ENCODE measurements around the gene MT4.

DNA sequence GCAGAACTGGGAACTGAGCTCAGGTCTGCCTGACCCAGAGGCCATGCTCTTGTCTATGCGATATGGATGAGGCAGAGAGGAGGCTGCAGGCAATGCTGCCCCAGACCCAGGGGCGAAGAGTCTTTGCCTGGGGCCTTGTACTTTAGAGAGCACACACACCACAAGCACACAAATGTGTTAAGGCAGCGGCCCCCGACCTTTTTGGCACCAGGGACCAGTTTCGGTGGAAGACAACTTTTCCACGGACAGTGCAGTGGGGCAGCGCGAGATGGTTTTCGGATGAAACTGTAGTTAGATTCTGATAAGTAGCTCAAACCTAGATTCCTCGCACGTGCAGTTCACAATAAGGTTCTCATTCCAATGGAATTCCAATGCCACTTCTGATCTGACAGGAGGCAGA lies 6.7 kb downstream of the MT4 start:
- TF ChIP-seq, protein P1, sequence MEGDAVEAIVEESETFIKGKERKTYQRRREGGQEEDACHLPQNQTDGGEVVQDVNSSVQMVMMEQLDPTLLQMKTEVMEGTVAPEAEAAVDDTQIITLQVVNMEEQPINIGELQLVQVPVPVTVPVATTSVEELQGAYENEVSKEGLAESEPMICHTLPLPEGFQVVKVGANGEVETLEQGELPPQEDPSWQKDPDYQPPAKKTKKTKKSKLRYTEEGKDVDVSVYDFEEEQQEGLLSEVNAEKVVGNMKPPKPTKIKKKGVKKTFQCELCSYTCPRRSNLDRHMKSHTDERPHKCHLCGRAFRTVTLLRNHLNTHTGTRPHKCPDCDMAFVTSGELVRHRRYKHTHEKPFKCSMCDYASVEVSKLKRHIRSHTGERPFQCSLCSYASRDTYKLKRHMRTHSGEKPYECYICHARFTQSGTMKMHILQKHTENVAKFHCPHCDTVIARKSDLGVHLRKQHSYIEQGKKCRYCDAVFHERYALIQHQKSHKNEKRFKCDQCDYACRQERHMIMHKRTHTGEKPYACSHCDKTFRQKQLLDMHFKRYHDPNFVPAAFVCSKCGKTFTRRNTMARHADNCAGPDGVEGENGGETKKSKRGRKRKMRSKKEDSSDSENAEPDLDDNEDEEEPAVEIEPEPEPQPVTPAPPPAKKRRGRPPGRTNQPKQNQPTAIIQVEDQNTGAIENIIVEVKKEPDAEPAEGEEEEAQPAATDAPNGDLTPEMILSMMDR (IDR thresholded peaks at IDR 0.05), result no peak
- no peak for TF ChIP-seq EZH2 (IDR thresholded peaks at IDR 0.05)

Measured in neural progenitor cell (in vitro differentiated cells).